OCI-M1 (cell line): ENCODE measurements around the gene DGKZ.

Experiments used
- DNase-seq: peaks from one replicate; lab custom pipeline; 2025; lab: John Stamatoyannopoulos, UW

Gene DGKZ

GRCh38 chr11:46381819-46382645, 34.8 kb downstream of the DGKZ start:
- DNase-seq = peak; percentile 67

- peak; percentile 69 for DNase-seq
These were observed 35.6 kb downstream of the DGKZ start for GRCh38 chr11:46382646-46383403.

GRCh38 chr11:46383404-46383758, 36.1 kb downstream of the DGKZ start:
- no peak for DNase-seq

GRCh38 chr11:46383974-46384701, 36.9 kb downstream of the DGKZ start:
- no peak for DNase-seq

GRCh38 chr11:46385169-46386004, 38.1 kb downstream of the DGKZ start:
- no peak for DNase-seq

- no peak for DNase-seq
These were observed 38.8 kb downstream of the DGKZ start for GRCh38 chr11:46386005-46386578.

GRCh38 chr11:46386674-46387073, 39.4 kb downstream of the DGKZ start:
- no peak for DNase-seq

GRCh38 chr11:46387456-46387855, 40.2 kb downstream of the DGKZ start:
- no peak for DNase-seq

- DNase-seq = peak; percentile 54
These were observed 40.8 kb downstream of the DGKZ start for GRCh38 chr11:46387919-46388618.

GRCh38 chr11:46388619-46389449, 41.6 kb downstream of the DGKZ start:
- peak; percentile 31 for DNase-seq

GRCh38 chr11:46389450-46390330, 42.4 kb downstream of the DGKZ start:
- DNase-seq = peak; percentile 85

- no peak for DNase-seq
These were observed 43.3 kb downstream of the DGKZ start for GRCh38 chr11:46390331-46391171.

GRCh38 chr11:46391186-46391577, 43.9 kb downstream of the DGKZ start:
- DNase-seq = no peak

GRCh38 chr11:46391578-46392420, 44.5 kb downstream of the DGKZ start, which contains the start of gene CHRM4:
TSS of gene CHRM4 (minus strand) at chr11:46391776. CDS start at chr11:46386557, 5,219 bp downstream.
- peak; percentile 80 for DNase-seq

GRCh38 chr11:46392421-46393230, 45.4 kb downstream of the DGKZ start:
- peak; percentile 91 for DNase-seq

- DNase-seq = no peak
These were observed 46.0 kb downstream of the DGKZ start for GRCh38 chr11:46393231-46393616.
